Measurements from ENCODE around the gene ARL6. TPM values are rescaled to one million over a fixed set of nuclear protein-coding genes. Genes with fewer than 3 reads are reported as not detected.

Gene ARL6, protein sequence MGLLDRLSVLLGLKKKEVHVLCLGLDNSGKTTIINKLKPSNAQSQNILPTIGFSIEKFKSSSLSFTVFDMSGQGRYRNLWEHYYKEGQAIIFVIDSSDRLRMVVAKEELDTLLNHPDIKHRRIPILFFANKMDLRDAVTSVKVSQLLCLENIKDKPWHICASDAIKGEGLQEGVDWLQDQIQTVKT
- total RNA-seq, result 1 to 10 TPM; 5.8 to 6.4 TPM

DNA sequence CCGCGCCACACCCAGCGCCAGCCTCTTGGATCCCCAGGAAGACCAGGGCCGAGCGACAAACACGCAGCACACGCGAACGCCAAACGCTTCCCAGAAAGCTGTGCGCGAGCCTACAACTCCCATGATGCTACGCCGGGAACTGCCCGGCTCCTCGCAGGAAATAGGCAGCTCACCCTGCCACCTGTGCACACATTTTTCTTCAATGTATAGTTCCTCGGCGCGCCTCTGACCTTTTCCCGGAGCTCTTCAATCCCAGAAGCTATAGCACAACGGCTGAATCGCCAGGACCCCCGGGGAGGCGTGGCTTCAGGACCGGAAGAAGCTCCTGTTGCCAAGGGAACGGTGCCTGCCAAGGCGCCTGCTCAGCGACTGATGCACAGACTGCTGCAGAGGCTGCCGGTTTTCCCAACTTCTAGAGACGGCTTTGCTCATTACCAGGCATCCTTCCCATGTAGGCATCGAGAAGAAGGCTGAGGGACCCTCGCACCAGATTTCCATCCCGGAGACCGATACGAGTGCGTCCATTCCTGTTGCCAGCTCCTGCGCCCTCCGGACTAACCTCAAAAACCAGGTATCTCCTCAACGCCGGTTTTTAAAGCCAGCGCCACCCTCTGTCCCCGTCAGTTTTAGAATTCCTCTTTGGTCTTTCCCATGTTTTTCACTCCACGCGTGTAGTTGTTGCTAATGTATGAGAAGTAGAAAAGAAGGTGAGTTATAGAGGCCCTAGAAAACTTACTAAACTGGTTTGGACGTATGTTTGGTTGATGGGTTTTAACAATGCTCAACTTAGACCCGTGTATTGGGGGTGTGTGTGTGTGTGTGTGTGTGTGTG lies at the start of gene ARL6:
ARL6 (plus strand) TSS at position 352 of the 832 bp plus-strand sequence. CDS start 3,350 bp downstream, outside the sequence.
- H3K27ac Mint-ChIP-seq, result peak within 1 kb of the TSS; percentile 92
- TF ChIP-seq, protein P1, sequence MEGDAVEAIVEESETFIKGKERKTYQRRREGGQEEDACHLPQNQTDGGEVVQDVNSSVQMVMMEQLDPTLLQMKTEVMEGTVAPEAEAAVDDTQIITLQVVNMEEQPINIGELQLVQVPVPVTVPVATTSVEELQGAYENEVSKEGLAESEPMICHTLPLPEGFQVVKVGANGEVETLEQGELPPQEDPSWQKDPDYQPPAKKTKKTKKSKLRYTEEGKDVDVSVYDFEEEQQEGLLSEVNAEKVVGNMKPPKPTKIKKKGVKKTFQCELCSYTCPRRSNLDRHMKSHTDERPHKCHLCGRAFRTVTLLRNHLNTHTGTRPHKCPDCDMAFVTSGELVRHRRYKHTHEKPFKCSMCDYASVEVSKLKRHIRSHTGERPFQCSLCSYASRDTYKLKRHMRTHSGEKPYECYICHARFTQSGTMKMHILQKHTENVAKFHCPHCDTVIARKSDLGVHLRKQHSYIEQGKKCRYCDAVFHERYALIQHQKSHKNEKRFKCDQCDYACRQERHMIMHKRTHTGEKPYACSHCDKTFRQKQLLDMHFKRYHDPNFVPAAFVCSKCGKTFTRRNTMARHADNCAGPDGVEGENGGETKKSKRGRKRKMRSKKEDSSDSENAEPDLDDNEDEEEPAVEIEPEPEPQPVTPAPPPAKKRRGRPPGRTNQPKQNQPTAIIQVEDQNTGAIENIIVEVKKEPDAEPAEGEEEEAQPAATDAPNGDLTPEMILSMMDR (IDR thresholded peaks at IDR 0.05), result no peak
- ATAC-seq (peak; percentile 95), DNase-seq (peak; percentile 83)
- ChIA-PET POLR2A (interaction anchor here (0.6 kb wide), 1 partner anchor 436 kb away, joined by 3 read pairs; no protein-coding TSS in a partner anchor), CTCF (interaction anchor here (0.6 to 1.7 kb wide), 6 partner anchors 10 to 565 kb away, joined by 3 to 6 read pairs (median 4); no protein-coding TSS in a partner anchor)
- H3K9me3 Mint-ChIP-seq, result no peaks in the 10 kb centered on the region
- peaks cover 5% of the 10 kb centered on the region for H3K36me3 Mint-ChIP-seq (ENCODE audit: low read depth)
- intact Hi-C loops (cut with micrococcal nuclease), result no loop called here
- H3K4me1 Mint-ChIP-seq (ENCODE audit: low read depth), result peaks cover 20% of the 10 kb centered on the region
- peak within 1 kb of the TSS; percentile 95 for H3K4me3 Mint-ChIP-seq
- H3K27me3 Mint-ChIP-seq, result no peaks in the 10 kb centered on the region

DNA sequence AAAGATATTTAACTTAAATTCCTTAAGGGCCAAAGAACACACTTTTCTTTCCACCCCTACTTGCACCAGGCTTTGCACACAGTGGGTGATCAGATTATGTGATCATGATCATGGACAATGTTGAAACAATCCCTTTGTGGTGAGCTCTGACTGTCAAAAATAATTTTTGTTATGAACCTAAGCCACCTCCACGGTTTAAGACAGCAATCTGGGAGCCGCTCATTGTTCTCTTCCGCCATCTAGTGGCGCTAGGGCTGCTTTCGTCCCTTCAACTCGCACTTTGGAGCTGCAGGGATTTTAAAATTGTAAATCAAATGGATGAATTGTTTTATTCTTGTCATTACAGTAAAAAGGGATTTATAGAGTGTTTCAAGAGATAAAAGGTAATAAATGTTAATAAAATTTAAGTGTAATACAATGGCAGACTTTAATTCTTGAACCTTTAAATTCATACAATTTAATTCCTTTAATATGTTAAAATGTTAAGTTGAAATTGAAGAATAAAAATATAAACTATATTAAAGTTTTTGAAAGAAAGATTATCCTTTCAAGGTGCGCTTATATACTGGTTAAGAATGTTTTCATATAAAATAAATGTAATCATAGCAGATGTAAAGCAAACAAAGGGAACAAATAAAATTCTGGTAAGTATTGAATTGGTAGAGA lies 45.3 kb upstream of the ARL6 start:
- DNase-seq, result peak; percentile 79

DNA sequence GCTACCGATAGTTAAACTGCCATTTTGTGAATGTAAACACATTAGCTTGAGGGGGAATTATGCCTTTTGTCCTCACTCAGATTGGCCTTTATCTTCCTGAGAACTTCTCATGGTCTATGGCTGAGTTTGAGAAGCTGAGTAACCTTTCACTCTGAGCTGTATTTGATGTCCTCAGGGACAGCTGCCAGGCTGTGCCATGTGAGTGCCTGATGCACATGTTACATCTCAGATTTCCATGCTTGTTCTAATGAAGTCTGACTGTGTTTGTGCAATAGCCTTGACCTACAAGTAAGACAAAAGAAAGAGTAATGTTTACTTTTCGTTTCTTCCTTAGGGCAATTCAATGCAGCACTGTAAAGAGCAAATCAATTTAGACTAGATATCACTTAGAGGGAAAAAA lies 44.1 kb upstream of the ARL6 start:
- TF ChIP-seq, protein P1 (IDR thresholded peaks at IDR 0.05), result no peak
- H3K4me3 Mint-ChIP-seq, result no peak overlapping the region
- CTCF ChIA-PET, result interaction anchor here (1.2 to 1.8 kb wide), 4 partner anchors 25 to 119 kb away, joined by 3 to 7 read pairs (median 4); partner anchors contain the start of gene ARL6

More for the DNA sequence above, 45.3 kb upstream of the ARL6 start:
- intact Hi-C loops (cut with micrococcal nuclease), result loop anchor here (5.0 kb wide), 1 partner anchor 857 kb away; no protein-coding TSS in a partner anchor
- no peaks in the 10 kb centered on the region for H3K4me1 Mint-ChIP-seq (ENCODE audit: low read depth)
- TF ChIP-seq, protein P1 (IDR thresholded peaks at IDR 0.05), result peak; percentile 88
- H3K9me3 Mint-ChIP-seq, result no peaks in the 10 kb centered on the region
- ATAC-seq, result peak; percentile 84
- H3K27me3 Mint-ChIP-seq, result peaks cover 3% of the 10 kb centered on the region
- no peaks in the 10 kb centered on the region for H3K36me3 Mint-ChIP-seq (ENCODE audit: low read depth)
- no peak overlapping the region for H3K27ac Mint-ChIP-seq
- ChIA-PET CTCF (interaction anchor here (0.6 to 2.0 kb wide), 34 partner anchors 9 to 858 kb away, joined by 3 to 15 read pairs (median 3); partner anchors contain the start of gene ARL6), POLR2A (no interaction called here)
- no peak overlapping the region for H3K4me3 Mint-ChIP-seq

DNA sequence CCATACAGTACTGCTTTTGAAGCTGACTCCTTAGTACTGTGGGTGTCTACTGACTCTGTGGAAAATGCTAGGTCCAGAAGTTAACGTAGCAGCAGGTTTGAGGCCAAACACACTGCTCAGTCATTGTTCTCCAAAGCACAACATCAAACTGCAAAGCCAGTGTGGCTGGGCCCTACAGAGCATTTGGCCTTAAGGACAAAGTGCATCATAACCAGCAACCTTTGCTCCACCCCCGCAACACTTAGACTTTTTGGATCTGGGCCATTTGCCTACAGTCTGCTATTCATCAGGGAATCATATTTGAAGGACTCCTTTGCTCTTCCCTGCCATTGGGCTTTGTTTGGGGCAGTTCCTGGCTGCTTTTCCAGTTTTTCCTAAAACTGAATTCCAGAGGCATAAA lies 43.1 kb upstream of the ARL6 start:
- ChIA-PET CTCF (interaction anchor here (0.6 kb wide), 1 partner anchor 860 kb away, joined by 3 read pairs; no protein-coding TSS in a partner anchor), POLR2A (no interaction called here)
- no peak overlapping the region for H3K4me3 Mint-ChIP-seq
- TF ChIP-seq, protein P1 (IDR thresholded peaks at IDR 0.05), result no peak
- peaks cover 3% of the 10 kb centered on the region for H3K27me3 Mint-ChIP-seq
- ATAC-seq (no peak), DNase-seq (no peak)
- no peak overlapping the region for H3K27ac Mint-ChIP-seq
- H3K36me3 Mint-ChIP-seq (ENCODE audit: low read depth), result no peaks in the 10 kb centered on the region
- H3K9me3 Mint-ChIP-seq, result no peaks in the 10 kb centered on the region
- no peaks in the 10 kb centered on the region for H3K4me1 Mint-ChIP-seq (ENCODE audit: low read depth)
- intact Hi-C loops (cut with micrococcal nuclease), result no loop called here

More for the DNA sequence above, 44.1 kb upstream of the ARL6 start:
- Mint-ChIP-seq H3K27me3 (peaks cover 3% of the 10 kb centered on the region), H3K4me1 (ENCODE audit: low read depth) (no peaks in the 10 kb centered on the region), H3K9me3 (no peaks in the 10 kb centered on the region), H3K27ac (no peak overlapping the region), H3K36me3 (ENCODE audit: low read depth) (no peaks in the 10 kb centered on the region)
- POLR2A ChIA-PET, result no interaction called here
- DNase-seq, result no peak
- ATAC-seq, result no peak
- intact Hi-C loops (cut with micrococcal nuclease), result no loop called here

All from activated CD8-positive, alpha-beta T cell treated with anti-CD3 and anti-CD28 coated beads for 36 hours (primary cell).